HG03066 (cell line): Measurements from ENCODE around the gene FAR2.
"Not testable (repeated sequence)": the region's sequence is repeated elsewhere in the genome, so short reads cannot be mapped to it uniquely, and the experiment has no call there.

Experiments
- ATAC-seq: cut with Tn5 transposase; IDR thresholded peaks from one replicate; pipeline ENCODE4 v1.9.1; 2021; ENCODE audit warnings: low read depth; ENCODE audit not compliant: unreplicated experiment

FAR2 gene

GRCh38 chr12:29273178-29273843 is 124.2 kb downstream of the FAR2 start:
- no peak for ATAC-seq

- no peak for ATAC-seq
Observed at GRCh38 chr12:29275834-29276233, 126.8 kb downstream of the FAR2 start.

GRCh38 chr12:29277231-29277630 is 128.2 kb downstream of the FAR2 start:
- no peak for ATAC-seq

- ATAC-seq: no peak
Observed at GRCh38 chr12:29278673-29279420, 129.8 kb downstream of the FAR2 start.

GRCh38 chr12:29281371-29282005 is 132.4 kb downstream of the FAR2 start:
- ATAC-seq: no peak

GRCh38 chr12:29282031-29282816 is 133.1 kb downstream of the FAR2 start:
- no peak for ATAC-seq

- no peak for ATAC-seq
Observed at GRCh38 chr12:29283969-29284700, 135.1 kb downstream of the FAR2 start.

- no peak for ATAC-seq
Observed at GRCh38 chr12:29286081-29286790, 137.2 kb downstream of the FAR2 start.

GRCh38 chr12:29287622-29288021 is 138.5 kb downstream of the FAR2 start:
- no peak for ATAC-seq

GRCh38 chr12:29288031-29288430 is 139.0 kb downstream of the FAR2 start:
- ATAC-seq: no peak

- not testable (repeated sequence) for ATAC-seq
Observed at GRCh38 chr12:29290475-29290874, 141.4 kb downstream of the FAR2 start.

GRCh38 chr12:29291226-29291625 is 142.1 kb downstream of the FAR2 start:
- ATAC-seq: no peak

- no peak for ATAC-seq
Observed at GRCh38 chr12:29299633-29300032, 150.6 kb downstream of the FAR2 start.

- ATAC-seq: no peak
Observed at GRCh38 chr12:29301114-29301513, 152.0 kb downstream of the FAR2 start.

GRCh38 chr12:29304388-29304787 is 155.3 kb downstream of the FAR2 start:
- ATAC-seq: no peak

- no peak for ATAC-seq
Observed at GRCh38 chr12:29306266-29306665, 157.2 kb downstream of the FAR2 start.

- ATAC-seq: no peak
Observed at GRCh38 chr12:29306682-29307081, 157.6 kb downstream of the FAR2 start.

GRCh38 chr12:29309320-29309902 is 160.3 kb downstream of the FAR2 start:
- no peak for ATAC-seq

- ATAC-seq: no peak
Observed at GRCh38 chr12:29310899-29311298, 161.8 kb downstream of the FAR2 start.
